GM12801 (cell line): ENCODE measurements around the gene CCNL2.

Source experiments
- TF ChIP-seq, protein P1 (sequence below): IDR thresholded peaks from one replicate; pipeline ENCODE4 v1.5.1; 2011; ENCODE audit warnings: control low read depth; ENCODE audit not compliant: insufficient read length; ENCODE audit errors: extremely low read depth

The CCNL2 gene

DNA sequence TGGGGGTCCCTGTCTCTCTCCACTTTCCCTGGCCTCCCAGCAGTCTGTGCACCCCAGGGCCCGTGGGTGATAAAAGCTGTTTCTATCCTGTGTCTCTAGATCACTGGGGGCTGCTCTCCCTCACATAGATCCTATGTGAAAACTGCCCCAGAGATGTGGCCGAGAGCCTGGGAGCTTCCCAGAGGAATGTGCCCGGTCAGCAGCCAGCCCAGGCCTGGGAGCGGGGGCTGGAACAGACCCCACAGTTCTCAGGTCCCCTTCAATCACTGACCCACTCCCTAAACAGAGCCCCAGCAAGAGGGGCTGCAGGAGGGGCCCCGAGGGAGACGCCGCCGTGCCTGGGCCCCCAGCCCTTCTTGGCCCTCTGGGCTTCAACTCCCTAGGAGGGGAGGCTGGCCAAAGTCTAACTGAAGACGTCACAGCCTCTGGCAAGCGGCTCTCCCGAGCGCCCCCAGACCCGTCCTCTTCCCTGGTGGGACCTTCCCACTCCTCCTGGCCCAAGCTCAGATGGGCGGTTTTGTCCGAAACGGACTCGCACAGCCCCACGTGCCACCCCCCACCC lies 41.2 kb downstream of the CCNL2 start:
- TF ChIP-seq, protein P1, sequence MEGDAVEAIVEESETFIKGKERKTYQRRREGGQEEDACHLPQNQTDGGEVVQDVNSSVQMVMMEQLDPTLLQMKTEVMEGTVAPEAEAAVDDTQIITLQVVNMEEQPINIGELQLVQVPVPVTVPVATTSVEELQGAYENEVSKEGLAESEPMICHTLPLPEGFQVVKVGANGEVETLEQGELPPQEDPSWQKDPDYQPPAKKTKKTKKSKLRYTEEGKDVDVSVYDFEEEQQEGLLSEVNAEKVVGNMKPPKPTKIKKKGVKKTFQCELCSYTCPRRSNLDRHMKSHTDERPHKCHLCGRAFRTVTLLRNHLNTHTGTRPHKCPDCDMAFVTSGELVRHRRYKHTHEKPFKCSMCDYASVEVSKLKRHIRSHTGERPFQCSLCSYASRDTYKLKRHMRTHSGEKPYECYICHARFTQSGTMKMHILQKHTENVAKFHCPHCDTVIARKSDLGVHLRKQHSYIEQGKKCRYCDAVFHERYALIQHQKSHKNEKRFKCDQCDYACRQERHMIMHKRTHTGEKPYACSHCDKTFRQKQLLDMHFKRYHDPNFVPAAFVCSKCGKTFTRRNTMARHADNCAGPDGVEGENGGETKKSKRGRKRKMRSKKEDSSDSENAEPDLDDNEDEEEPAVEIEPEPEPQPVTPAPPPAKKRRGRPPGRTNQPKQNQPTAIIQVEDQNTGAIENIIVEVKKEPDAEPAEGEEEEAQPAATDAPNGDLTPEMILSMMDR: no peak

DNA sequence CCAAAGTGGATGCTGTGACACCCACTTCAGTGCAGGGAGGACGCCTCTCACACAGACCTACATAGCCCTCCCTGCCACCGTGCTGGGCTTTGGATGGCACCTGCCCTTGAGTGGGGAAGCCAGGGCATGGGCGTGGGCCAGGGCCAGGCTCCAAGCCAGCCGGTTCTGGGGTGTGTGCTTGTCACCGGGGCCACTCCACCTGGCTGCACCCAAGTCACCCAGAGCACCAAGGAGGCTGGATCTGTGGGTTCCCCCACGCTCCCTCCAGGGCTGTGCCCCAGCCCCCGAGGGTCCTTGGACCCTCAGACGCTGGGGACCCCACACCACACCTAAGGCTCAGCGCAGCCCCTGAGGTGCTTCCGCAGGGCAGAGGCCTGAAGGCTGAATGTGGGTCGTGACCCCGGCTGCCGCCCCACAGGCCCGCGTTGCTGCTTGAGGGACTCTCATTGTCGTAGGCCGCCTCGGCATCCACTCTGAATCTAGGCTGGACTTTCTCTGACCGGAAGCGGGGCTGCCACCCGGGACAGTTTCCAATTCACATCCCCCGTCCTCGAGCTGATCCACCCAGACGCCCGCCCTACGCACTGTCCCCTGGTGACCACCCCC lies 42.2 kb downstream of the CCNL2 start:
- TF ChIP-seq, protein P1: no peak

DNA sequence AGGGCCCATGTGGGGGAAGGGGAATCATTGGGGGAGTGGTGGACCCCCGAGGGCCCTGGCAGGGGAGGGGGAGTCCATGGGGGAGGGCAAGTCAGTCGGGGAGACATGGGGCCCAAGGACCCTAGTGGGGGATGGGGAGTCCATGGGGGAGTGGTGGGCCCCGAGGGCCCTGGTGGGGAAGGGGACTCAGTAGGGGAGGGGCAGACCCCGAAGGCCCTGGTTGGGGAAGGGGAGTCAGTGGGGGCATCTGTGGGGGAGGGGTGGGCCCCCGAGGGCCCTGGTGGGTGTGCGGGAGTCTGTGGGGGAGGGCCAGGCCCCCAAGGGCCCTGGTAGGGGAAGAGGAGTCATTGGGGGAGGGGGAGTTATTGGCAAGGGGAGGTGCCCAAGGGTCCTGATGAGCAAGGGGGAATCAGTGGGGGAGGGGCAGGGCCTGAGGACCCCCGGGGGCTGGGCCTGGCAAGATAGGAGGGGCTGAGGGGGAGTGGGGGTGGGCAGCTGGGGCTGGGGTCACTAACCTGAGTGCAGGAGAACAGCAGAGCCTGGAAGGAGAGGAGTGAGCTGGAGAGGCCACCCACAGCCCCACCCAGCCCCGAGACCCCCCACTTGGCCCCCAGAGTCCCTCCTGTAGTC lies 42.9 kb downstream of the CCNL2 start:
- TF ChIP-seq, protein P1: no peak

DNA sequence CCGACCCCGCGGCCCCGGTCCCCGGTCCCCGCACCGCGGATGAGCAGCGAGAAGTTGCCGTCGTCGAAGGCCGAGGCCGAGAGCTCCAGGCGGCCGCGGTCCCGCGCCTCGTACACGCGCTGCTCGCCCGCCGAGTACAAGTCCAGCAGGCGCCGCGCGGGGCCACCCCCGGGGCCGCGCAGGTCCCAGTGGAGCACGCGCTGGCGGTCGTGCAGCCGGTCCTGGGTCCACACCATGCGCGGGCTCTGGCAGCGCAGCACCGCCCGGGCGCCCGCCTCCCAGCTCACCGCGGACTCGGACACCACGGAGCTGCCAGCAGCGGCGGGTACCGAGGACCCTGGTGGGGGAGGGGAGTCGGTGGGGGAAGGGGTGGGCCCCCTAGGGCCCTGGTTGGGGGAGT lies 43.7 kb downstream of the CCNL2 start:
- TF ChIP-seq, protein P1: no peak

DNA sequence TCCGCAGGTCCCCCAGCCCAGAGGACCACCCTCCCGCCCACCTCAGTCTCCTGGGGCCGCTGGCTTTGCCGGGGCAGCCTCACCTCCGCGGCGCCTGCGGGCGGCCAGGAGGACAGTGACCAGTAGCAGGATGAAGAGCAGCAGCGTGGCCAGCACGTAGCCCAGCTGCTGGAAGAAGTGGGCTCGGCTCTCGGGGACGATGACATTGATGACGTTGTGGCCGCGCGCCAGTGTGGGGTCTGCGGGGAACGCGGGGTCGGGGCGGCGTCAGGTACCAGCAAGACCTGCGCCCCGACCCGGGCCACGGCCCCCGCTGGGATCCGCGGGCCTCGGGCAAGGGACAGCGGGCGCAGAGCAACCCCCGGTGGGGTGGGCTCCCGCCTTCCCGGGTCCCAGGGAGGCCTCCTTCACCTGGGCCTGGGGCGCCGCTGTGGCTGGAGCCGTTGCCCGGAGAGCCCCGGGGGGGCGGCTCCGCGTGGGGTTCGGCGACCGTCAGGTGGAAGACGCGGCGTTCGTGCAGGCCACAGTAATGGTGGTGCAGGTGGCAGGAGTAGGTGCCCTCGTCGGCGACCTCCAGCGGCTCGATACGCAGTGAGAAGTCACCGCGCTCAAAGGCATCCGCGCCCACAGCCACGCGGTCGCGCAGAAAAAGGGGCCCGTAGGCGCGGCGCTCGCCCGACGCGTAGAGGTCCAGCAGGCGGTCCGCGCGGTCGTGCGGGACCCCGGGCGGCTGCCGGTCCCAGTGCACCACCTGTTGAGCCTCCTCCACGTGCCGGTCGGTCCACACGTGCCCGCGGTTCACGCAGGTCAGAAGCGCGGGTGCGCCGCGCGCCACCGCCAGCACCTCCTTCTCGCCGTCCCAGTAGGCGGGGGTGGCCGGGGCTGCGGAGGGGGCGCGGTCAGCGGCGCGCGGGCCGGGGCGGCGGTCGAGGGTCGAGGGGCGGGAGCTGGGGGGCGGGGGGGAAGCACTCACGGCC lies 44.6 kb downstream of the CCNL2 start:
- TF ChIP-seq, protein P1: no peak

DNA sequence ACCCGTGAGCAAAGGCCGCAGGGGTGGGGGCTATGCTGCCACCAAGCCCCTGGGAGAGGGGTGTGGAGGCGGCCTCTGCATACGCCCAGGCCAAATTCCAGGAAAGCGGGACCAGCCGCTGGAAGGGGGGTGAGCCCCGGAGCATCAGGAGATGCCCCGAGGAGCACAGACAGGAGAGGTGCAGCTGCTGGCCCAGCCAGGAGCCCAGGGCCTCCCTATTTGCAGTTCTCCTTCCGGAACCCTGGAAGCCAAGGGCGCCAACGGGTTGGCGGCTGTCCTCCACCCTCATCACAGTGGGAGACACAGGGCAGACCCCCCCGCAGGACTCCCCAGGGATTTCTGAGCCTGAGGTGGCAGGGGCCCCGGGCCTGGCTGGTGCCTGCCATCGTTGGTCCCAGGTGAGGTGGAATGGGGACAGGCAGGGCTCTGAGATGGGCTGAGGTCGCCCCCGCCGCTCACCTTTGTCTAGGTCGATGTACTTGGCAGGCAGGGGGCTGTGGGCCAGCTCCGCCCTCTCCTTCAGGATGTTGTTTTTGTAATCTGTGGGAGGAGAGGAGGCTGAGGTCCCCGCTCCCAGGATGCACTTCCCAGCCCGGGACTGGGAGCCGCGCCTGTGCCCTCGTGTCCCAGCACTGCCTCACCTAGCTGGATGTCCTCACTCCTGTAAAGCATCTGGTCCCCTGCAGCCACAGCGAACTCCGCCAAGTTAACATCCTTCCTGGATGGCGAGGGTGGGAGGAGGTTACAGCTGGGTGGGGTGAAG lies 45.6 kb downstream of the CCNL2 start:
- TF ChIP-seq, protein P1: no peak
